ENCODE results near the gene TMIGD2. TPM values are rescaled to one million over a fixed set of nuclear protein-coding genes. Genes with fewer than 3 reads are reported as not detected.

TMIGD2 gene
- polyA plus RNA-seq, 4 donors = 1.2 to 6.2 (median 3.2) TPM

DNA sequence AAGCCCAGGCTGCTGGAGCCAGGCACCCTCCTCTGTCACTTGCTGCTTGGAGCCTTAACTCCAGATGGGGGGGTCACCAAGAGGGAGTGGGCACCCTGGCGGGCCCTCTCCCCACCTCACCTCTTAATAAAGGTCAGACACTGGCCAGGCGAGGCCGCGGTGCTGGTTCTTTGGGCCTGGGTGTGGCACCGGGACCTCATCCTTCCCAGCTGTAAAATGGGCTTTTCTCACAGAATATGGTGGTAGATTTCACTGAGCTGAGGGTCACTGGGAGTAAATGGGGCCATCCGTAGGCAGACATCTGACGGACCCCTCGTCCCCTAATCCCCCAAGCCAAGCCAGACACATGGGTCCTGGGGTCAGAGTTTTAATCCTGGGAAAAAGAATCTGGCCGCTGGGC, 21.5 kb upstream of the TMIGD2 start:
- 85 to 95% (median 91%) methylated on average over 9 of the region's 9 CpGs for WGBS, 3 donors

GRCh38 chr19:4322942-4323665, 20.9 kb upstream of the TMIGD2 start:
- peaks cover 0 to 38% of the 10 kb centered on the region in 2 donors for H3K9me3 ChIP-seq (ENCODE audit: control insufficient read depth in 2 of 2, insufficient read depth in 1 of 2, low read depth in 1 of 2, low read length in 1 of 2)
- H3K4me3 ChIP-seq (ENCODE audit: low read depth in 1 of 3, low read length in 3 of 3) = no peak overlapping the region
- no peak for DNase-seq
- H3K36me3 ChIP-seq (ENCODE audit: control insufficient read depth in 3 of 3, insufficient read depth in 2 of 3, low read depth in 1 of 3, low read length in 3 of 3) = peaks cover 0 to 19% (median 3%) of the 10 kb centered on the region in 3 donors
- FAIRE-seq = no peak
- WGBS, 3 donors = 61 to 85% (median 76%) methylated on average over 28 to 37 of the region's 37 CpGs
- peaks cover 0 to 14% (median 0%) of the 10 kb centered on the region in 3 donors for H3K4me1 ChIP-seq (ENCODE audit: control insufficient read depth in 3 of 3, insufficient read depth in 2 of 3, low read depth in 1 of 3, low read length in 2 of 3)
- peaks cover 0 to 16% (median 0%) of the 10 kb centered on the region in 3 donors for H3K27me3 ChIP-seq (ENCODE audit: control insufficient read depth in 3 of 3, insufficient read depth in 3 of 3, low read length in 3 of 3)
- H3K27ac ChIP-seq (ENCODE audit: low read depth in 1 of 3, low read length in 2 of 3) = no peak overlapping the region

More for the DNA sequence above, 21.5 kb upstream of the TMIGD2 start:
- H3K36me3 ChIP-seq (ENCODE audit: control insufficient read depth in 3 of 3, insufficient read depth in 2 of 3, low read depth in 1 of 3, low read length in 3 of 3) = peaks cover 0 to 19% (median 3%) of the 10 kb centered on the region in 3 donors
- H3K9me3 ChIP-seq (ENCODE audit: control insufficient read depth in 2 of 2, insufficient read depth in 1 of 2, low read depth in 1 of 2, low read length in 1 of 2) = peaks cover 0 to 37% of the 10 kb centered on the region in 2 donors
- DNase-seq (no peak), FAIRE-seq (no peak)
- no peak overlapping the region for H3K27ac ChIP-seq (ENCODE audit: low read depth in 1 of 3, low read length in 2 of 3)
- no peak overlapping the region for H3K4me3 ChIP-seq (ENCODE audit: low read depth in 1 of 3, low read length in 3 of 3)
- peaks cover under 1 to 16% (median 2%) of the 10 kb centered on the region in 3 donors for H3K4me1 ChIP-seq (ENCODE audit: control insufficient read depth in 3 of 3, insufficient read depth in 2 of 3, low read depth in 1 of 3, low read length in 2 of 3)
- H3K27me3 ChIP-seq (ENCODE audit: control insufficient read depth in 3 of 3, insufficient read depth in 3 of 3, low read length in 3 of 3) = peaks cover 0 to 16% (median 0%) of the 10 kb centered on the region in 3 donors

GRCh38 chr19:4320419-4320818, 18.2 kb upstream of the TMIGD2 start:
- H3K27me3 ChIP-seq (ENCODE audit: control insufficient read depth in 3 of 3, insufficient read depth in 3 of 3, low read length in 3 of 3) = no peaks in the 10 kb centered on the region
- FAIRE-seq (no peak), DNase-seq (no peak)
- 94 to 98% (median 96%) methylated on average over 2 of the region's 2 CpGs for WGBS, 3 donors
- H3K27ac ChIP-seq (ENCODE audit: low read depth in 1 of 3, low read length in 2 of 3) = no peak overlapping the region
- H3K36me3 ChIP-seq (ENCODE audit: control insufficient read depth in 3 of 3, insufficient read depth in 2 of 3, low read depth in 1 of 3, low read length in 3 of 3) = peaks cover 0 to 10% (median 3%) of the 10 kb centered on the region in 3 donors
- peaks cover 0 to 35% of the 10 kb centered on the region in 2 donors for H3K9me3 ChIP-seq (ENCODE audit: control insufficient read depth in 2 of 2, insufficient read depth in 1 of 2, low read depth in 1 of 2, low read length in 1 of 2)
- no peaks in the 10 kb centered on the region for H3K4me1 ChIP-seq (ENCODE audit: control insufficient read depth in 3 of 3, insufficient read depth in 2 of 3, low read depth in 1 of 3, low read length in 2 of 3)
- no peak overlapping the region for H3K4me3 ChIP-seq (ENCODE audit: low read depth in 1 of 3, low read length in 3 of 3)

- H3K4me3 ChIP-seq (ENCODE audit: low read depth in 1 of 3, low read length in 3 of 3) = no peak overlapping the region
- WGBS, 3 donors = 91 to 95% (median 94%) methylated on average over 2 of the region's 2 CpGs
- no peak for DNase-seq
- H3K27me3 ChIP-seq (ENCODE audit: control insufficient read depth in 3 of 3, insufficient read depth in 3 of 3, low read length in 3 of 3) = no peaks in the 10 kb centered on the region
- H3K36me3 ChIP-seq (ENCODE audit: control insufficient read depth in 3 of 3, insufficient read depth in 2 of 3, low read depth in 1 of 3, low read length in 3 of 3) = peaks cover 0 to 8% (median 0%) of the 10 kb centered on the region in 3 donors
- H3K4me1 ChIP-seq (ENCODE audit: control insufficient read depth in 3 of 3, insufficient read depth in 2 of 3, low read depth in 1 of 3, low read length in 2 of 3) = no peaks in the 10 kb centered on the region
- H3K27ac ChIP-seq (ENCODE audit: low read depth in 1 of 3, low read length in 2 of 3) = no peak overlapping the region
- FAIRE-seq = no peak
- H3K9me3 ChIP-seq (ENCODE audit: control insufficient read depth in 2 of 2, insufficient read depth in 1 of 2, low read depth in 1 of 2, low read length in 1 of 2) = peaks cover 0 to 35% of the 10 kb centered on the region in 2 donors
Observed at GRCh38 chr19:4319067-4319718, 17.0 kb upstream of the TMIGD2 start.

- no peak for DNase-seq
- H3K4me1 ChIP-seq (ENCODE audit: control insufficient read depth in 3 of 3, insufficient read depth in 2 of 3, low read depth in 1 of 3, low read length in 2 of 3) = no peaks in the 10 kb centered on the region
- 94 to 97% (median 95%) methylated on average over 7 of the region's 7 CpGs for WGBS, 3 donors
- H3K4me3 ChIP-seq (ENCODE audit: low read depth in 1 of 3, low read length in 3 of 3) = no peak overlapping the region
- H3K27me3 ChIP-seq (ENCODE audit: control insufficient read depth in 3 of 3, insufficient read depth in 3 of 3, low read length in 3 of 3) = no peaks in the 10 kb centered on the region
- no peak for FAIRE-seq
- peaks cover 0 to 35% of the 10 kb centered on the region in 2 donors for H3K9me3 ChIP-seq (ENCODE audit: control insufficient read depth in 2 of 2, insufficient read depth in 1 of 2, low read depth in 1 of 2, low read length in 1 of 2)
- peaks cover 0 to 1% (median 0%) of the 10 kb centered on the region in 3 donors for H3K36me3 ChIP-seq (ENCODE audit: control insufficient read depth in 3 of 3, insufficient read depth in 2 of 3, low read depth in 1 of 3, low read length in 3 of 3)
- H3K27ac ChIP-seq (ENCODE audit: low read depth in 1 of 3, low read length in 2 of 3) = no peak overlapping the region
Observed at GRCh38 chr19:4318460-4318859, 16.3 kb upstream of the TMIGD2 start.

DNA sequence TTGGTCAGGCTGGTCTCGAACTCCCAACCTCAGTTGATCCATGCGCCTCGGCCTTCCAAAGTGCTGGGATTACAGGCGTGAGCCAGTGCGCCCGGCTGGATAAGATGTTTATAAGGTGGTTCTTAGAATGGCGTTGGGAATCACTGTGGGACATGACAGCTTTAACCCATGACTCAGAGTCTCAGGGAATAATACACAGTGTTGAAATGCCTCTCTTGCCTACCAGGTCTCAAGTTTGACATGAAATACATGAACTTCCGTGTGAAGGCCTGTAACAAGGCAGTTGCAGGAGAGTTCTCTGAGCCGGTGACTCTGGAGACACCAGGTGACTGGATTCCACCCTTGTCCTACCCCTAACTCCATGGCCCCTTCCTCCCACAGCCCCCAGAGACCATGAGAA, 14.8 kb upstream of the TMIGD2 start:
- Histone ChIP-seq H3K9me3 (ENCODE audit: control insufficient read depth in 2 of 2, insufficient read depth in 1 of 2, low read depth in 1 of 2, low read length in 1 of 2) (peaks cover 0 to 26% of the 10 kb centered on the region in 2 donors), H3K4me1 (ENCODE audit: control insufficient read depth in 3 of 3, insufficient read depth in 2 of 3, low read depth in 1 of 3, low read length in 2 of 3) (no peaks in the 10 kb centered on the region), H3K36me3 (ENCODE audit: control insufficient read depth in 3 of 3, insufficient read depth in 2 of 3, low read depth in 1 of 3, low read length in 3 of 3) (no peaks in the 10 kb centered on the region), H3K4me3 (ENCODE audit: low read depth in 1 of 3, low read length in 3 of 3) (no peak overlapping the region), H3K27ac (ENCODE audit: low read depth in 1 of 3, low read length in 2 of 3) (no peak overlapping the region), H3K27me3 (ENCODE audit: control insufficient read depth in 3 of 3, insufficient read depth in 3 of 3, low read length in 3 of 3) (no peaks in the 10 kb centered on the region)
- WGBS, 3 donors = 85 to 90% (median 89%) methylated on average over 9 of the region's 9 CpGs
- FAIRE-seq (no peak), DNase-seq (no peak)

- DNase-seq = no peak
- WGBS, 3 donors = 28 to 48% (median 29%) methylated on average over 12 of the region's 12 CpGs
- no peak for FAIRE-seq
- H3K36me3 ChIP-seq (ENCODE audit: control insufficient read depth in 3 of 3, insufficient read depth in 2 of 3, low read depth in 1 of 3, low read length in 3 of 3) = no peaks in the 10 kb centered on the region
- H3K4me3 ChIP-seq (ENCODE audit: low read depth in 1 of 3, low read length in 3 of 3) = no peak overlapping the region
- H3K27ac ChIP-seq (ENCODE audit: low read depth in 1 of 3, low read length in 2 of 3) = no peak overlapping the region
- peaks cover 0 to 3% of the 10 kb centered on the region in 2 donors for H3K9me3 ChIP-seq (ENCODE audit: control insufficient read depth in 2 of 2, insufficient read depth in 1 of 2, low read depth in 1 of 2, low read length in 1 of 2)
- H3K27me3 ChIP-seq (ENCODE audit: control insufficient read depth in 3 of 3, insufficient read depth in 3 of 3, low read length in 3 of 3) = no peaks in the 10 kb centered on the region
- no peaks in the 10 kb centered on the region for H3K4me1 ChIP-seq (ENCODE audit: control insufficient read depth in 3 of 3, insufficient read depth in 2 of 3, low read depth in 1 of 3, low read length in 2 of 3)
Observed at GRCh38 chr19:4313847-4314490, 11.8 kb upstream of the TMIGD2 start.
